WI38 (cell line): Measurements from ENCODE around the gene PEX19.

Experiments used
- H3K4me3 ChIP-seq: 2 replicates; pipeline ENCODE4 v1.5.1; 2011; ENCODE audit warnings: low read depth, mild to moderate bottlenecking, control low read depth, low read length
- CTCF ChIP-seq: IDR thresholded peaks from 2 replicates; pipeline ENCODE4 v1.5.1; 2012; ENCODE audit warnings: low read depth, mild to moderate bottlenecking, control low read depth, low read length

The PEX19 gene

GRCh38 chr1:160315359-160315758, 30.4 kb upstream of the PEX19 start:
- no peak overlapping the region for H3K4me3 ChIP-seq
- TF ChIP-seq CTCF: no peak

DNA sequence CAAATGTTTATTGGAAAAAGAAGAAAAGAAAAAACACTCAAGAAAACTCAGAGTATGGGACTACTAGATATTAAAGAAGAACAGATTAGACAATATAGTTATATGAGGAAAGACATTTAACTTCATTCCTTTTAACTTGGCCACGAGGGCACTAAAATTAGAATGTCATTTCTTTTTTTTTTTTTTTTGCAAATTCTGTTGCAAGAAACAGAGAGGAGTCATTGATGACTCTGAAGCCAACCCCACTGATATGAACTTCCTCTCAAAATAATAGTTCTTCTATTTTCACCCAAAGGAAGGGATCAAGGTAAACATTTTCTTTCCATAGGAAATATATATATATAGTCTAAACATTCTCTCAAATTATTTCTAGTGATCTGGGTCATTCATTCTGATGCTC, 24.6 kb upstream of the PEX19 start:
- TF ChIP-seq CTCF: no peak
- H3K4me3 ChIP-seq: no peak overlapping the region

DNA sequence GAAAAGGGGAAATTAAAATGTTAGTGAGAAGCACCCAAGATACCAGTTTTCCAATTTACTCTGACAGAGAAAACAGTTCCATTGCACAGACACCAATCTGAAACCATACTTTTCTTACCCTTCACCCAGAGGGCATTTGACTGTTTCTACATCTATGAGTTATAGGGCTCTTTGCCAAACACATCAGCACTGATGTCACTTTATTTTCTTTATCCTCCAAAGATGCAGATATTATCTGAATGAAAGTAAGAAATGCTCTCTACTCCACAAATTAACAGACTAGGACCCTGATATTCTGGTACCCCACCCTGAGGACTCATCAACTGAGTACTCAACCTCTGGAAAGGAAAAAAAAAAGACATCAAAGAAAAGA, 24.2 kb upstream of the PEX19 start:
- no peak overlapping the region for H3K4me3 ChIP-seq
- no peak for TF ChIP-seq CTCF

DNA sequence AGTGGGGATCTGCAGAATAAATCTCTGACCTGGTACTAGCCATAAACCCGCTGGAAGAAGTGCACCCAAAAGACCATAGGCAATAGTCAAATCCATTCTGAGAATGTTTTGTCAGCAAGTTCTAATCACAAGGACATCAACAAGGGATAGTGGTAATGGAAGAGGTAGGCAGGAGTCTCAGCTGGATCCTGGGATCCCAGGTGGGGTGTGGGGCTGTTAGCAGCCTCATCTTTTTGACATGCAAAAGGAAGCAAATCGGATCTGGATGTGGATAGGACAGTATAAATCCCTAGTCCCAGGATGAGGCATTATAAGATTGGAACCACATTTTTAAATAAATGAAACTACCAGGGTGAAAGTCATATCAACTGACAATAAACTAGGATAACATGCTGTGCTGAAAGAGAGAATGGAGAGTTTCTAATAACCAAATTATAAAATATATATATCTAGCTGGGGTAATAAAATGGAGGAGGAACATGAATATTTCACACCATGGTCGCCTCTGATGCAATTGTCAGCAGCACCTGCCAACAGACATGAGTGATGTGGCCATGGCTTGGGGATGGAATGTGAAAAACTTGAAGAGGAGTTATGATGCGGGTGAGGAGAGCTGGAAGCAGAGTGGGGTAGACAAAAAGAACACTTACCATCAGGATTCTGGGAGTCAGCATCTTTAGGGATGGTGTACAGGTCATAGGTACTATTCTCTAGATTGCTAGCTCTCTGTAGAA, 23.7 kb upstream of the PEX19 start:
- no peak for TF ChIP-seq CTCF
- H3K4me3 ChIP-seq: no peak overlapping the region

DNA sequence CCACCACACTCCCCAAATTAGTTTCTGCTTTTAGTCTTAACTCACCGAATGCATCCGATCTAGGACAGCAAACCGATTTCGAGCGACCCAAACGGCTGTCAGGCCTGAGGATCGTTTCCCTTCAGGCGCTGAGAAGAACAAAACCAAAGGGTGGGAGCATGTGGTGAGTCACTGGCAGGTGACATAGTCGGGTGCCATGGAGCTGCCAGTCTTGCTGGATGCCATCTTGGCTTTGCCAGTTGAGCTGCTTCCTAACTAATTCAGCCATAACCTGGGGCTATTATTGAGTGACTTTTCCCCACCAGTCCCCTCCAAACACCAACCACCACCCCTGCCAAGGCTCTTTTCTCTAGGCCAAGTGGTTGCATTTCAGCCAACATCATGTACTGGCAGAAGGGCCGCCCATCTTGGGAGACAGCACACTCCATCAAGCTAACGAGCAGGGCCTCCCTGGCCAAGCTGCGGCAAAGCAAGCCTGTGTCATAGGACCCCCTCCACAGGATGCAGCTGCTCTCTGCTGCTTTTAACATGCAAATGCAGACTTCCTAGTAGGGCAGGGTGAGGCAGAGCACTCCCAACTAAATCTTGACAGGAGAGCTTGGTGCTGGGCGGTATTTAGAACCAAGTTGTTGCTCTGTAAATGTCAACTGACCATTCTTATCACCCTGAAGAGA, 22.3 kb upstream of the PEX19 start:
- no peak overlapping the region for H3K4me3 ChIP-seq
- TF ChIP-seq CTCF: no peak

GRCh38 chr1:160300173-160300572, 15.2 kb upstream of the PEX19 start:
- no peak for TF ChIP-seq CTCF
- no peak overlapping the region for H3K4me3 ChIP-seq

GRCh38 chr1:160296036-160296435, 11.1 kb upstream of the PEX19 start:
- no peak for TF ChIP-seq CTCF
- H3K4me3 ChIP-seq: no peak overlapping the region
